GM19452 (cell line): ENCODE results near the gene PHF12.

Experiments used
- ATAC-seq: cut with Tn5 transposase; IDR thresholded peaks from one replicate; pipeline ENCODE4 v1.9.1; 2021; ENCODE audit not compliant: unreplicated experiment

The PHF12 gene

DNA sequence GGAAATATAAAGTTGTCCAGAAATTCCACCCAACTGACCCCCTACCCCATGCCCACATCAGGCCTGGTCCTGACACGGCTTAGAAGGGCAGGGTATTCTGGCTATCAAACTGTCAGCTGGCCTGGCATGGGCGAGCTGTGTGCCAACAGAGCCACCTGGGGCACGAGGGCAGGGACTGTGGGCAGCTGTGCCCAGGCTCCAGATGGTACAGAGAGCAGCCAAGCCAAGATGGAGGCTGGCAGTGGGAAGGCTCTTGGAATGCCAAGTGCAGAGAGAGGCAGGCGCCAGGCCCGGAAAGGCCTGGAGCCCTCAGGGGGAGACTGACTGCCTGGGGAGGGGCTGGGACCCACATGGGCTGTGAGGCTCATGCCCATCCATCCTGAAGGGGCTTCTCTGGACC is 24.3 kb upstream of the PHF12 start:
- no peak for ATAC-seq

GRCh38 chr17:28975031-28975430 is 23.7 kb upstream of the PHF12 start:
- no peak for ATAC-seq

- ATAC-seq: no peak
Measured at GRCh38 chr17:28974451-28974850, 23.1 kb upstream of the PHF12 start.

DNA sequence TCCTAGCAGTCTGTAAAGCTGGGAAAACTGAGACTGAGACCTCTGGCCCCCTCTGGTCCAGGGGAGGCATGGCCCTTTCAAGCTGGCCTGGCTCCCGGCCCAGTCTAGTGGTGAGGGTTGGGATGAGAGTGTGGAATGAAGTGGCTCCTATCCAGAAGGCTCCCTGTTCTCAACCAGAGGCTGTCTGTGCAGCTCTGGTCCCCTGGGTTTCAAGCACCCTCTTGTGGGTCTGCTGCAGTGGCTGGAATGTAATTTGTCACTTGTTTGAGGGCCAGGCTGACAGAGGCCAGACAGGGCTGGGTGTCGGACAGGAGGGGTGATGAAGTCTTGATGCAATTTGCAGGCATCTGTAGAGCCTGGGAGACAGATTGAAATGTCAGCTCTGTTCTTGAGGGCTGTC is 22.1 kb upstream of the PHF12 start:
- ATAC-seq: no peak

- no peak for ATAC-seq
Measured at GRCh38 chr17:28972437-28972836, 21.1 kb upstream of the PHF12 start.

DNA sequence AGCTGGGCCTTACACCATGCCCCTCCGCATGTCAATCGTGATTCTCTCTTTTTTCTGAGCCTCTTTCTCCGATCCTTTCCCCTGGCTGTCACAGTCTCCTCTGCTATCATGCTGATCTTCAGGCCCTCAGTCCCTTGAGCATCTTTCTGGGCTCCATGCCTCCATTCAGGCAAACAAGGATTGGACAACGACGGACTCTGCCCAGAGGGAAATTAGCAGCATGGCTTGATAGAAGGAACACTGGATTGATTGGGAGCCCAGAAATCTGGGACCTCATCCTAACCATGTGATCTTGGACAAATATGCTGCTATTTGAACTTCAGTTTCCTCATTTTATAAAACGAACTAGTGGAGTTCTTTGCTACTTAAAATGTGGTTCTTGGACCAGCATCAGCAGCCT is 19.6 kb upstream of the PHF12 start:
- no peak for ATAC-seq

GRCh38 chr17:28969706-28970393 is 18.5 kb upstream of the PHF12 start:
- ATAC-seq: no peak

- ATAC-seq: no peak
Measured at GRCh38 chr17:28968914-28969295, 17.6 kb upstream of the PHF12 start.

DNA sequence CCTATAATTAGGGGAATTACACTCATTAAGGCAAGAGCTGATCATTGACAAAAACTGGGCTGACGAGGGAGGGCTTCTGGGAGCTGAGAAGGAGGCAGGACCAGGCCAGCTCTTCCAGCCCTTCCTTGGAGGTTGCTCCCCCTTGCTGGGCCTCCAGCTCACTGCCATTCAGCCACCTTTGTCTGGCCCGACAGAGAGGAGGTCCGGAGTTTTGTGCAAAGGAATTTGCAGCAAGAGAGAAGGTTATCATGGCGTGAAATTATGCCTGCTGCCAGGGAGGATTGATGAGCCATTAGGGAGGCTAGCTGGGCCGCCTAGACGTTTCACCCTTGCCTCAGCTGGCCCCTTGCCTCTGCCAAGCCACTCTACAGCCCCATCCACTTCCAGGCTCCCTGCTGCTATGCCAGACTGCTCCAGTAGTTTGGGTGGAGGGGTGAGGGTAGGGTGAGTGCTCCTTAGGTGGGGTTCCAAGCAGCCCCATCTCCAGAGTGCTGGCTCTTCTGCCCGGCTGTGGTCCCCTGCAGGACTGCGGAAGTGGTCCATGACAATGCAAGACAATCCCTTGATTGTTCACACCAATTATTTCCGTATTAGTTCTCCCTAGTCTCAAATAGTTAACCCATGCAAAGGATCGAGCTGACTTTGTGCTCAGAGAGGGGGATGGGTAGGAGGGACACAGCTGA is 17.1 kb upstream of the PHF12 start:
- ATAC-seq: no peak

DNA sequence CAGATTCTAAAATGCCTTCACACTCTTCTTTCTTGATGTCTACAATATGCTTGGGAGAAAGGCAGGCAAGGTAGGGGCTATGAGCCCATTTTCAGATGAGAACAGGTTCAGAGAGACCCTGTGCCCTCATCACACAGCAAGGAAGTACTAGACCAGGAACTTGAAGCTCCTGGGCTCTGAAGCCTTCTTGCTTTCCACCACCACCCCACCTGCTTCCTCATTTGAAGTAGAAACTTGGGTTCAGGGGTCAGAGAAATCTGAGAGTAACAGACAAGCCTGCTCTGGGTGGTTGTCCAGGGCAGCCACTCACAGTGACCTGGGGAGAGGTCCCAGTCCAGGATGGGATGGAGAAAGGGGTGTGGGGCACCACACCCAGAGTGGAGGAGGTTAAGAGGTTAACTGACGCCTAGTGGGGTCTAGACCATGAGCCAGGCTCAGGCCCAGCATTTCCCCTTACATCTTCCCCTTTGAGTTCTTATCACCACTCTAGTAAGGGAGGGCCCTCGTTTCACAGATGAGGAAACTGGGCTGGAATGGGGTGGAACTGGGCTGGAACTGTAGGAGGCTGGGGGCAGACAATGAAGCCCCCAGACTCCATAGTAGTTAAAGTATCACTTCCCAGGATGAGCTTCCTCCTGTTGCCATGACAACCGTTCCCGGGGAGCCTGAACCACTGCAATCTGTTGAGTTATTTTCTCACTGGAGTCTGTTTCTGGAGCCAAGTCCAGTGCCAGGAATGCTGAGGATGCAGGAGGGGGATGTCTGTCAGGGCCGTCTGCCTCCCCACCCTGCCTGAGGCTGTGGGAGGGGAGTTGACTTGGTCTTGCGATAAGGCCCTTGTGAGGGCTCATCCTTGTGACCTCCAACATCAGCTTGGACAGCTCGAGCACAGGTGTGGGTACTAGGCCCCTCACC is 16.2 kb upstream of the PHF12 start:
- ATAC-seq: no peak

DNA sequence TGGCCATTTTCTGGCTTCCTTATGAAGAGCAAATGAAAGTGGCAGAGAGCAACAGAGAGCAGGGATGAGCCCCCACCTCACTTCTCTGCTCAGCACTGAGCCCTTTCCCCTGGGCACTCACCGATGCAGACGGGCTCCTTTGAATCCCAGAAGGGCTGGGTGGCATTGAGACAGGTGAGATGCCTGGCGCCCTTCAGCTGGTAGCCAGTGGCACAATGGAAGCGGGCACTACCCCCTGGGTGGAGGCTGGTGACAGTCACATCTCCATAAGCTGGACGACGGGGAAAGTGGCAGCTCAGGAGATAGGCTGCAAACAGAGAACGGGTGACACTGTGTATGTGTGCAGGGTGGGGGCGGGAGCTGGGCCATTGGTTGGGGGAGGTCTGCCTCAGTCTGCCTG is 12.5 kb upstream of the PHF12 start:
- ATAC-seq: no peak

DNA sequence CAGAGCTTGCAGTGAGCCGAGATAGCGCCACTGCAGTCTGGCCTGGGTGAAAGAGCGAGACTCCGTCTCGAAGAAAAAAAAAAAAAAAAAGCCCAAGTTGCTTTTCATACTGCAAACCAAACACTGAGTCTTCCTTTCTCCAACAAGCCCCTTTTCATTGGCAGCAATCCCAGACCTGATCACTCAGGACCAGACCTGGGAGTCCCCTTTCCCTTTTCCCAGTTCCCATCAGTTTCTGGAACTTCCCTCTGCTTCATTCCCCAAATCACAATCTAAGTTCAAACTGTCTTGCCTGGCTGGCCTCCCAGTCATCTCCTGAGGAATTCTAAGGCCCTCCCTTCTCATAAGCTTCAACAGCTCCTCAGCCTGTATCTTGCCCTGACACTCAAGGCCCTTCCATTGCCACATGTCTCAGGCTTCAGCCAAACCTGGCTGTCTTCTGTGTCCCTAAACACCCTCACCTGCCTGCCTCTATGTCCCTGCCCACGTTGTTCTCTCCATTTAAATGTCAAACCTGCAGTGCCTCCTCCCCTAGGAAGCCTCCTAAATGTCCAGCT is 11.8 kb upstream of the PHF12 start:
- no peak for ATAC-seq

- no peak for ATAC-seq
Measured at GRCh38 chr17:28961391-28961790, 10.1 kb upstream of the PHF12 start.

- no peak for ATAC-seq
Measured at GRCh38 chr17:28960256-28961061, 9.1 kb upstream of the PHF12 start.

GRCh38 chr17:28959471-28959871 is 8.2 kb upstream of the PHF12 start:
- ATAC-seq: no peak

DNA sequence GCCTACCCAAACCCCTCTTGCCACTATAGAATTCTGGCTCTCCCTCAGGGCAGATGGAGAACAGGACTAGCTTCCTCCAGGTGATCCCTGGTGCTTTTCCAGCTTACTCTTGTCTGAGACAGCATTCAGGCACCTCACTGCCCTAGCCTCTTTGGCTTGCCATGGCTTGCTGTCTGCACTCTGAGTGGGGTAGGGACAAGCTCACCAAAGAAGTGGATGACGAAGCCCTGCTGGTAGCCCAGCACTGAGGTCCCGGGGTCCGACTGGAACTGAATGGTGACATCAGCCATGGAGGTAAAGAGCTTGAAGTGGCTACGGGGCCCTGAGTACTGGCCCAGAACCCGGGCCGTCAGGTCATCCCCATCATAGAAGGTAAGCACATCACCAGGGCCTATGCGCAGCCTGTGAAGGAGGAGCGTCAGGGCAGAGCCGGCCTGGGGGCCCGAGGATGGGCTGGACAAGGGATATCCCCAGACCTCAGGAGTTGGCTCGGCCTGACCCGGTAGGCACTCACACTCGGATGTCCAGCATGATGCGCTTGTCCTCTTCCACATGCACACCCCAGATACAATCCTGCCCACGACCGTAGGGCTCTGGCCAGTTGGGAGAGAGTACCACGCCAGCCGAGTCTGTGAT is 7.6 kb upstream of the PHF12 start:
- ATAC-seq: no peak

DNA sequence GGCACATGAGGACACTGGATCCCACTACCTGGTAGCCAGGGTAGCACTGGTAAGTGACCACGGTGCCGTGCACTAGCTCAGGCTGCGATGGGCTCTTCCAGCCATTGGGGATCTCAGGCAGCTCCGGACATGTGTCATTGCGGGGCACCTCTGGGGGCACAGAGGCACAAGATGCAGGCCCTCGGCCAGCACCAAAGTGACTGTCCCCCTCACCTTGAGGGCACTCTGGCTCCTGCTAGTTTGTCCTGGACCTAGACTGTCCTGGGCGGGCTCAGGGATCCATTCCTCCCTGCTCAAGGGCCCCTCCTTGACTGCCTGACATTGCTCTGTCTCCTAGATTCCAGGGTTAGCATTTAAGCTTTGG is 6.7 kb upstream of the PHF12 start:
- ATAC-seq: no peak

- ATAC-seq: no peak
Measured at GRCh38 chr17:28957277-28957991, 6.1 kb upstream of the PHF12 start.

GRCh38 chr17:28956861-28957260 is 5.5 kb upstream of the PHF12 start:
- no peak for ATAC-seq

DNA sequence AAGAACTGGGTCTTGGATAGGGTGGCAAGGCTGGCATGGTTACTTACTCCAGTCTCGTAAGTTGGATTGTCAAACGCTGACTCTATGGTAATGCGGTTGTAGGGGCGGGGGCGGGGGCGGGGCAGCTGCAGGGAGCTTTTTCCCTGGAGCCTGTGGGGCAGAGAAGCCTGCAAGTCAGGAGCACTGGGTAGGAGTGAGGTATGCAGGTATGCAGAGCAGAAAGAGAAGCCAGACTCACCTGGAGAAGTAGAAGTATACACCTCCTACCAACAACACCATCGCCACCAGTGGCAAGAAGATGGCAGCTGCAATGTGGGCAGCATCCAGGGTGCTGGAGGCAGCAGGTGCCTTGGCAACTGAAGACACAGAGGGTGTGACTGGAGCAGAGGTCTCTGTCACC is 4.8 kb upstream of the PHF12 start:
- ATAC-seq: no peak
